Gastroesophageal sphincter (tissue), 4 donors: ENCODE measurements around the gene RGS12. TPM values are rescaled to one million over a fixed set of nuclear protein-coding genes. Genes with fewer than 3 reads are reported as not detected.

Experiments used
- ATAC-seq: fragments of 150-250 bp; one replicate; pipeline ENCODE4 v1.9.1; 2016; ENCODE audit warnings: mild to moderate bottlenecking, moderate library complexity
- H3K27ac ChIP-seq, 4 donors: fragments of 200-600 bp; sonication (generic) in 3 of 4; 1 replicate in 3 of 4; 2 replicates in 1 of 4; pipeline ENCODE4 v1.5.1; 2016 to 2019
- H3K27me3 ChIP-seq: fragments of 200-600 bp; sonication (generic); one replicate; pipeline ENCODE4 v1.5.1; 2019
- H3K36me3 ChIP-seq, 2 donors: fragments of 200-600 bp; sonication (generic); one replicate each; pipeline ENCODE4 v1.5.1; 2019; ENCODE audit warnings: control low read depth in 1 of 2
- H3K4me1 ChIP-seq, 3 donors: fragments of 200-600 bp; sonication (generic); 1 replicate in 2 of 3; 2 replicates in 1 of 3; pipeline ENCODE4 v1.5.1; 2016 to 2019; ENCODE audit warnings: control low read depth in 2 of 3
- H3K4me3 ChIP-seq, 2 donors: fragments of 200-600 bp; sonication (generic); one replicate each; pipeline ENCODE4 v1.5.1; 2019; ENCODE audit warnings: mild to moderate bottlenecking in 1 of 2, moderate library complexity in 1 of 2
- H3K9me3 ChIP-seq, 3 donors: fragments of 200-600 bp; sonication (generic); one replicate each; pipeline ENCODE4 v1.5.1; 2017 to 2019; ENCODE audit warnings: control low read depth in 2 of 3
- CTCF ChIP-seq, 4 experiments: fragments of 200-600 bp in 2 of 4; fragments of 450-650 bp in 2 of 4; sonication (generic) in 1 of 4; IDR thresholded peaks; one replicate each; pipeline ENCODE4 v1.5.1; 2017 to 2019; ENCODE audit warnings: antibody characterized with exemption in 4 of 4, mild to moderate bottlenecking in 2 of 4, moderate library complexity in 2 of 4
- EP300 ChIP-seq: sonication (generic); formaldehyde crosslinking; IDR thresholded peaks from one replicate; pipeline ENCODE4 v1.6.1; 2017; ENCODE audit warnings: antibody characterized with exemption, mild to moderate bottlenecking
- POLR2A ChIP-seq, 2 donors: fragments of 450-650 bp; IDR thresholded peaks; one replicate each; pipeline ENCODE4 v1.6.1; 2017; ENCODE audit warnings: antibody characterized with exemption in 2 of 2, mild to moderate bottlenecking in 2 of 2, moderate library complexity in 1 of 2
- POLR2AphosphoS5 ChIP-seq: sonication (generic); formaldehyde crosslinking; IDR thresholded peaks from one replicate; pipeline ENCODE4 v1.6.1; 2017; ENCODE audit warnings: antibody characterized with exemption
- WGBS, 2 donors: methylation state at CpG; one replicate each; pipeline ENCODE4 v1.1.5; 2018; ENCODE audit warnings: low coverage in 1 of 2; 5-methylcytosine and 5-hydroxymethylcytosine counted together
- total RNA-seq, 4 donors: library from RNA; depleted of rRNA; stranded (reverse); fragments of >200 nt; gene quantifications; one replicate each; pipeline ENCODE4 v1.1.0, GENCODE V29; 2016

Gene RGS12
- total RNA-seq, 4 donors from 2014 or later, result 24.1 to 32.7 (median 29.1) TPM

- no peak for ATAC-seq
- 32 to 41% methylated on average over 5 to 10 of the region's 14 CpGs for WGBS, 2 donors
- TF ChIP-seq POLR2A (IDR thresholded peaks at IDR 0.05), result no peak
- no peak for TF ChIP-seq EP300
- TF ChIP-seq CTCF (IDR thresholded peaks at IDR 0.05), result no peak
- TF ChIP-seq POLR2AphosphoS5, result no peak
These were observed 5.4 kb upstream of the RGS12 start for GRCh38 chr4:3287271-3287971.

GRCh38 chr4:3287972-3288570 lies 4.8 kb upstream of the RGS12 start:
- no peak overlapping the region for H3K4me3 ChIP-seq
- ATAC-seq, result no peak
- TF ChIP-seq CTCF (IDR thresholded peaks at IDR 0.05) (no peak), EP300 (no peak), POLR2A (IDR thresholded peaks at IDR 0.05) (no peak), POLR2AphosphoS5 (no peak)
- no peaks in the 10 kb centered on the region for H3K9me3 ChIP-seq
- no peak overlapping the region for H3K27ac ChIP-seq
- no peaks in the 10 kb centered on the region for H3K36me3 ChIP-seq
- H3K27me3 ChIP-seq, result peaks cover 18% of the 10 kb centered on the region
- peaks cover 0 to 49% (median 5%) of the 10 kb centered on the region in 3 donors for H3K4me1 ChIP-seq
- WGBS, 2 donors, result 64 to 72% methylated on average over 2 to 5 of the region's 24 CpGs

More at GRCh38 chr4:3287271-3287971, 5.4 kb upstream of the RGS12 start:
- H3K27ac ChIP-seq, result no peak overlapping the region
- peaks cover 18% of the 10 kb centered on the region for H3K27me3 ChIP-seq
- H3K4me1 ChIP-seq, result peaks cover 0 to 49% (median 5%) of the 10 kb centered on the region in 3 donors
- no peaks in the 10 kb centered on the region for H3K36me3 ChIP-seq
- H3K4me3 ChIP-seq, result no peak overlapping the region
- H3K9me3 ChIP-seq, result no peaks in the 10 kb centered on the region

GRCh38 chr4:3288571-3289094 lies 4.2 kb upstream of the RGS12 start:
- no peak for ATAC-seq
- Histone ChIP-seq H3K27ac (no peak overlapping the region), H3K4me1 (peaks cover 0 to 52% (median 5%) of the 10 kb centered on the region in 3 donors), H3K4me3 (no peak overlapping the region), H3K27me3 (peaks cover 18% of the 10 kb centered on the region), H3K36me3 (no peaks in the 10 kb centered on the region), H3K9me3 (no peaks in the 10 kb centered on the region)
- WGBS, 2 donors, result 60 to 92% methylated on average over 1 to 2 of the region's 11 CpGs
- no peak for TF ChIP-seq POLR2A (IDR thresholded peaks at IDR 0.05)
- TF ChIP-seq POLR2AphosphoS5, result no peak
- no peak for TF ChIP-seq EP300
- no peak for TF ChIP-seq CTCF (IDR thresholded peaks at IDR 0.05)

- no peak overlapping the region for H3K27ac ChIP-seq
- no peaks in the 10 kb centered on the region for H3K36me3 ChIP-seq
- H3K9me3 ChIP-seq, result no peaks in the 10 kb centered on the region
- peaks cover 5% of the 10 kb centered on the region for H3K27me3 ChIP-seq
- 100% methylated on average over 1 of the region's 11 CpGs; no CpG with 5 or more reads in 1 of the 2 donors for WGBS, 2 donors
- TF ChIP-seq CTCF (IDR thresholded peaks at IDR 0.05), result no peak
- TF ChIP-seq POLR2AphosphoS5, result no peak
- peaks cover 0 to 67% (median 5%) of the 10 kb centered on the region in 3 donors for H3K4me1 ChIP-seq
- ATAC-seq, result no peak
- no peak overlapping the region for H3K4me3 ChIP-seq
These were observed 2.3 kb upstream of the RGS12 start for GRCh38 chr4:3290476-3290875.
